ENCODE data around the gene TCFL5.

Gene TCFL5

DNA sequence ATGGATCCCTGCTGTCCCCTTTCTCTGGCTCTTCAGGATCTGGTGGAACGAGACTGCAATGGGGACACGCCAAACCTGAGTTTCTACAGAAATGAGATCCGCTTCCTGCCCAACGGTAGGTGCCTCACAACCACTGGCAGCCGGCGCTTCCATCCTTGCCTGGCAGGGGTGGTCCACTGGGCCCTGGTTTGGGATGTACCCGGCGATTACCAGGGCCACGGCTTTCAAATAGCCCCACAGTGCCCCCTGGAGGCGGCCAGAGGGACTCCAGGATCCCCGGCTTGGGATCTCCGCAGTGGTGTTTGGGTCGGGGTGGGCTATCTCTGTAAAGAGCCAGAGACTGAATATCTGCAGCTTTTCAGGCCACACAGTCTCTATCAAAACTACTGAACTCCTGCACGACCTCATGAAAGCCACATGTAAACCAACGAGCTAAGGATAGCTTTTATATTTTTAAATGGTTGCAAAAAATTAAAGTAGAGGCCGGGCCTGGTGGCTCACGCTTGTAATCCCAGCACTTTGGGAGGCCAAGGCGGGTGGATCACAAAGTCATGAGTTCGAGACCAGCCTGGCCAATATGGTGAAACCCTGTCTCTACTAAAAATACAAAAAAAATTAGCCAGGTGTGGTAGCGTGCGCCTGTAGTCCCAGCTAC is 53.3 kb downstream of the TCFL5 start:
- TF ChIP-seq, protein P1, sequence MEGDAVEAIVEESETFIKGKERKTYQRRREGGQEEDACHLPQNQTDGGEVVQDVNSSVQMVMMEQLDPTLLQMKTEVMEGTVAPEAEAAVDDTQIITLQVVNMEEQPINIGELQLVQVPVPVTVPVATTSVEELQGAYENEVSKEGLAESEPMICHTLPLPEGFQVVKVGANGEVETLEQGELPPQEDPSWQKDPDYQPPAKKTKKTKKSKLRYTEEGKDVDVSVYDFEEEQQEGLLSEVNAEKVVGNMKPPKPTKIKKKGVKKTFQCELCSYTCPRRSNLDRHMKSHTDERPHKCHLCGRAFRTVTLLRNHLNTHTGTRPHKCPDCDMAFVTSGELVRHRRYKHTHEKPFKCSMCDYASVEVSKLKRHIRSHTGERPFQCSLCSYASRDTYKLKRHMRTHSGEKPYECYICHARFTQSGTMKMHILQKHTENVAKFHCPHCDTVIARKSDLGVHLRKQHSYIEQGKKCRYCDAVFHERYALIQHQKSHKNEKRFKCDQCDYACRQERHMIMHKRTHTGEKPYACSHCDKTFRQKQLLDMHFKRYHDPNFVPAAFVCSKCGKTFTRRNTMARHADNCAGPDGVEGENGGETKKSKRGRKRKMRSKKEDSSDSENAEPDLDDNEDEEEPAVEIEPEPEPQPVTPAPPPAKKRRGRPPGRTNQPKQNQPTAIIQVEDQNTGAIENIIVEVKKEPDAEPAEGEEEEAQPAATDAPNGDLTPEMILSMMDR (IDR thresholded peaks at IDR 0.05; ENCODE audit: unreplicated experiment in 3 of 3): peak; percentile 81 to 94 (median 90)
- Mint-ChIP-seq H3K9me3 (no peaks in the 10 kb centered on the region), H3K4me1 (peaks cover 5% of the 10 kb centered on the region)

DNA sequence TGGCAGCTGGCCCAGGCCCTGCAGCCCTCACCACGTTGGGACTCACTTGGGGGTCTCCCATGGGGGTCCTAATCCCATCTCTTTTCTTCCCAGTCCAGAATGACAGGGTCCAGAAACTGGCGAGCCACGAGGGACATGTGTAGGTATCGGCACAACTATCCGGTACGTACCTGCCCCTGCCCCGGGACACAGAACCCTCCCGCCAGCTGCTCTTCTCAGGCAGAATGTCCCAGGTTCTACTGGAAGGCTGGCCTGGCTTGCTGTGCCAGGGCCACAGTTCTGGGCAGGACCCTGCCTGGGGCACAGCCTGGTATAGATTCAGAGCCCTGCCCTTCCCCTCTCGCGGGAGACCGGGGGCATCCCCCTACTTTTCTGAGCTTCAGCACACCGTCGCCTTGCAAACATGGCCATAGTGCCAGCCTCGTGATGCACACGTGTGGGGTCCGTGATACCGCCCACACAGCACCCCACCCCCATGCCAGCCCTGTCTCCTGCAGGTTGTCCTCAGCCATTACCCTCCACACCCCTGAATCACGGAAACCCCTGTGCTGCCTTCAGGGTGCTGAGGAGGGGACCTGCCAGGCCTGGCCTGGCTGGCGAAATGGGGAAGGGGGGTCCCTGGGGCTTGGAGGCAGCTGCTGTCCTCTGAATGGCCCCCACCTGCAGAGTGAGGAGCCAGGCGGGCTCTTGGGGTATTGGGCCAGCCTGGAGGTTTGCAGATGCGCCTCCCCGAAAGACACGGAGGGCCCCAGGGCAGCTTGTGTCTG is 54.0 kb downstream of the TCFL5 start:
- peaks cover 12% of the 10 kb centered on the region for H3K4me1 Mint-ChIP-seq
- H3K9me3 Mint-ChIP-seq: no peaks in the 10 kb centered on the region
- TF ChIP-seq, protein P1 (IDR thresholded peaks at IDR 0.05; ENCODE audit: unreplicated experiment in 3 of 3): no peak
- H3K4me3 Mint-ChIP-seq: peak overlapping the region; percentile 50 to 85 (median 56)
- no peak overlapping the region for H3K27ac Mint-ChIP-seq
- H3K27me3 Mint-ChIP-seq (ENCODE audit: low read depth): peaks cover 6% of the 10 kb centered on the region
- H3K36me3 Mint-ChIP-seq (ENCODE audit: low read depth): peaks cover 7% of the 10 kb centered on the region

More for the DNA sequence above, 53.3 kb downstream of the TCFL5 start:
- H3K27me3 Mint-ChIP-seq (ENCODE audit: low read depth): no peaks in the 10 kb centered on the region
- no peak overlapping the region for H3K27ac Mint-ChIP-seq
- H3K36me3 Mint-ChIP-seq (ENCODE audit: low read depth): peaks cover 7% of the 10 kb centered on the region
- H3K4me3 Mint-ChIP-seq: peak overlapping the region; percentile 68 to 85 (median 75)

DNA sequence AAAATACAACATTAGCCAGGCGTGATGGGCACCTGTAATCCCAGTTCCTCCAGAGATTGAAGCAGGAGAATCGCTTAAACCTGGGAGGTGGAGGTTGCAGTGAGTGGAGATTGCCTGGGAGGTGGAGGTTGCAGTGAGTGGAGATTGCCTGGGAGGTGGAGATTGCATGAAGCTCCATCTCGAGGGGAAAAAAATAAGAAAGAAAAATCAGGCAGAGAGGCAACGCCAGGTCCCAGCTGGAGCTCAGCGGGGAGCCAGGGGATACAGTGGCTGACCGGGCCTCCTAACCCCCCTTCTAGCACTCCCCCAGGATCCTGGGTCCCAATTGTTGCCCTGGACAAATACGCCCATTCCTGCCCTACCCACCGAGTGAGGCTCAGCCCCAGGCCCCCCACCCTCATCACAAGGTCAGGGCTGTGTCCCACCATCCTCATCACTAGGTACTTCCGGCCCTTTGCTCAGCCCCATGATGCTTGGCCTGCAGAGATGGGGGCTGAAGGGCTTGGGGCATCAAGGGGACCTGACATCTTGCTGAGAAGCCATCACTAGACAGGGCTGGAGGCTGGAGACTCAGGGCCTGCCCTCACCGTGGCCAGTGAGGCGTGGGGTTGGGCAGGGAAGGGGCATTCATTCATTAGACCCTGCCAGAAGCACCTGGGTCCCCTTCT is 55.1 kb downstream of the TCFL5 start:
- H3K27me3 Mint-ChIP-seq (ENCODE audit: low read depth): peaks cover 10% of the 10 kb centered on the region
- peaks cover 6% of the 10 kb centered on the region for H3K36me3 Mint-ChIP-seq (ENCODE audit: low read depth)
- H3K4me1 Mint-ChIP-seq: peaks cover 14% of the 10 kb centered on the region
- H3K4me3 Mint-ChIP-seq: peak overlapping the region; percentile 79 to 83 (median 81)
- H3K27ac Mint-ChIP-seq: no peak overlapping the region
- TF ChIP-seq, protein P1 (IDR thresholded peaks at IDR 0.05; ENCODE audit: unreplicated experiment in 3 of 3): no peak
- no peaks in the 10 kb centered on the region for H3K9me3 Mint-ChIP-seq

DNA sequence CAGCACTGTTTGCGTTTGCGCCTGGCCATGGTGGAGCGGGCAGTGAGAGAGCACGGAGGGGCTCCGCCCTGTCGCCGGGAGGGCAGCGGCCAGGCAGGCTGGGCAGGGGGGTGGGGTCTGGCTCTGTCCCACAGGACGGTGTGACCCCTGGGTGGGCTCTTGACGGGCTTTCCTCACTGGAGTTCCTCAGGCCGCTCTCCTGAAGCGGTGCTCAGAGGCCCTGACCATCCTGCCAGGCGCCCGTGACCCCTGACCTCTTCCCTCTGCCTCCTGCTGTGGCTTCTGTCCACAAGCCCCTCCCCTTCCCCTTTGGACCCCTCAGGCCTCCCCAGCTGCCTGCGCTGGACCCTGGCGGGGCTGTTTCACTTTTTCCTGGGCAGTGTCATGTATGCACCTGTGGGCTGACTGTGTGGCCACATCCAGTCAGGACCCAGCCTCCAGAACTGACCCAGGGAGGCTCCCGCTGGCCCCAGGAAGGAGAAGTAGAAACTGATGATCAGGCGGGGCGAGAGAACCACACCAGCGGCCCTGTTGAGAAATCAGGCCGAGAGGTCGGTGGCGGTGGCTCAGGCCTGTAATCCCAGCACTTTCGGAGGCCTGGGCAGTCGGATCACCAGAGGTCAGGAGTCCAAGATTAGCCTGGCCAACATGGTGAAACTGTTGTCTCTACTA is 55.8 kb downstream of the TCFL5 start:
- H3K27me3 Mint-ChIP-seq (ENCODE audit: low read depth): peaks cover 10% of the 10 kb centered on the region
- H3K4me3 Mint-ChIP-seq: peak overlapping the region; percentile 79 to 83 (median 81)
- H3K9me3 Mint-ChIP-seq: no peaks in the 10 kb centered on the region
- TF ChIP-seq, protein P1 (IDR thresholded peaks at IDR 0.05; ENCODE audit: unreplicated experiment in 3 of 3): no peak
- H3K27ac Mint-ChIP-seq: no peak overlapping the region
- peaks cover 10% of the 10 kb centered on the region for H3K36me3 Mint-ChIP-seq (ENCODE audit: low read depth)
- H3K4me1 Mint-ChIP-seq: peaks cover 14% of the 10 kb centered on the region

DNA sequence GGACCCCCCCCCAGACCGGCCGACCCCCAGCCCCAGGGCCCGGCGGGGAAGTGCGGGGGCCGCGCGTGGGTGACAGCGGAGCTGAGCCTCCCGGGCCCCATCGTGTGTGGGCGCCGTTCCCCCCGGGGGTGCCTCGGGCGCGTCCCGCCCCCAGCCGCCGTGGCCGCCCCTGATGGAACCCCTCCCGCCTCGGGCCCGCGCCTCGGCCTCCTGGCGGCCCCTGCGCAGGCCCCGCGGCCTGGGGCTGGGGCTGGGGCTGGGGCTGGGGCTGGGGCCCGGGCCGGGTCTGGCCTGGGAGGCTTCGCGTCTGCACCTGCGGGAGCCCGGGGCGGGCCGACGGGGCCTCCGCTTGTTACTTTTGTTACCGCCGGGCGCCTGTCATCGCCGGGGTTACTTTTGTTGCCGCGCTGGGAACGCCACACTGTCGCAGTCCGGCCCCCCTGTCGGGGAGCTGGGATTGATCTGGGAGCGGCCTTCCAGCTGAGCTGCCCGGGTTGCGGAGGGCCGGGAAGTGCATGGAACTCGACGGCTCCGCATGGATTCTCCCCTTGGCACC is 56.4 kb downstream of the TCFL5 start:
- Mint-ChIP-seq H3K4me1 (peaks cover 15% of the 10 kb centered on the region), H3K27me3 (ENCODE audit: low read depth) (peaks cover 10% of the 10 kb centered on the region), H3K36me3 (ENCODE audit: low read depth) (peaks cover 12% of the 10 kb centered on the region), H3K9me3 (no peaks in the 10 kb centered on the region), H3K4me3 (peak overlapping the region; percentile 79 to 83 (median 81)), H3K27ac (no peak overlapping the region)
- TF ChIP-seq, protein P1 (IDR thresholded peaks at IDR 0.05; ENCODE audit: unreplicated experiment in 3 of 3): no peak
